ENCODE data around the gene RPGRIP1L.

DNA sequence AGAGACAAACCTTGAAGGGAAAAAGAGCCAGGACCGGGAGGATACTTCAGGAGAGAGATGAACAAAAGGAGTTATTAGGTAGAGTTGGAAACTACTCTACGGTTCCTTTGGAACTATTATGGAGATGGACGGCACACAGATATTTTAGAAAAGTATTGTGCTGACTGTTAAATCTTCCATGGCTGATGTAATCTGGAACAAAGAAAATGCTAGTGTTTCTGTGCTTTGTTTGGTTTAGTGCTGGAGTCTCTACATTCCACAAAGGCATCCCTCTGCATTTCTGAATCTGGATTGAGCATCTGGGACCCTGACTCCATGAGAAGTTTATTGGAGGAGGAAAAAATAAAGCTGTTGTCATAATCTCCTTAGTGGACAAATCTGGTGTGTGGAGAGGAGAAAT is 57.2 kb downstream of the RPGRIP1L start:
- TF ChIP-seq ZFX (IDR thresholded peaks at IDR 0.05) (no peak), POLR2AphosphoS5 (IDR thresholded peaks at IDR 0.05; ENCODE audit: low read depth, low read length) (no peak), EZH2 (IDR thresholded peaks at IDR 0.05) (no peak), POLR2A (IDR thresholded peaks at IDR 0.05; ENCODE audit: borderline replicate concordance, extremely low read depth, insufficient read depth, insufficient read length) (no peak), JUND (IDR thresholded peaks at IDR 0.05) (no peak), RAD21 (IDR thresholded peaks at IDR 0.05; ENCODE audit: low read depth) (no peak), SRF (IDR thresholded peaks at IDR 0.05; ENCODE audit: low read depth) (no peak), YY1 (IDR thresholded peaks at IDR 0.05; ENCODE audit: extremely low read depth, insufficient replicate concordance, low read depth, low read length) (no peak), EZH2phosphoT487 (IDR thresholded peaks at IDR 0.05; ENCODE audit: borderline replicate concordance) (no peak), EGR1 (IDR thresholded peaks at IDR 0.05; ENCODE audit: low read depth) (no peak)
- TF ChIP-seq, protein P1, sequence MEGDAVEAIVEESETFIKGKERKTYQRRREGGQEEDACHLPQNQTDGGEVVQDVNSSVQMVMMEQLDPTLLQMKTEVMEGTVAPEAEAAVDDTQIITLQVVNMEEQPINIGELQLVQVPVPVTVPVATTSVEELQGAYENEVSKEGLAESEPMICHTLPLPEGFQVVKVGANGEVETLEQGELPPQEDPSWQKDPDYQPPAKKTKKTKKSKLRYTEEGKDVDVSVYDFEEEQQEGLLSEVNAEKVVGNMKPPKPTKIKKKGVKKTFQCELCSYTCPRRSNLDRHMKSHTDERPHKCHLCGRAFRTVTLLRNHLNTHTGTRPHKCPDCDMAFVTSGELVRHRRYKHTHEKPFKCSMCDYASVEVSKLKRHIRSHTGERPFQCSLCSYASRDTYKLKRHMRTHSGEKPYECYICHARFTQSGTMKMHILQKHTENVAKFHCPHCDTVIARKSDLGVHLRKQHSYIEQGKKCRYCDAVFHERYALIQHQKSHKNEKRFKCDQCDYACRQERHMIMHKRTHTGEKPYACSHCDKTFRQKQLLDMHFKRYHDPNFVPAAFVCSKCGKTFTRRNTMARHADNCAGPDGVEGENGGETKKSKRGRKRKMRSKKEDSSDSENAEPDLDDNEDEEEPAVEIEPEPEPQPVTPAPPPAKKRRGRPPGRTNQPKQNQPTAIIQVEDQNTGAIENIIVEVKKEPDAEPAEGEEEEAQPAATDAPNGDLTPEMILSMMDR (IDR thresholded peaks at IDR 0.05 in 2 of 3, conservative IDR thresholded peaks at IDR 0.05 in 1 of 3; ENCODE audit: borderline replicate concordance in 1 of 3, insufficient read depth in 1 of 3, low read depth in 2 of 3, low read length in 2 of 3): no peak
- TF ChIP-seq, protein P2, sequence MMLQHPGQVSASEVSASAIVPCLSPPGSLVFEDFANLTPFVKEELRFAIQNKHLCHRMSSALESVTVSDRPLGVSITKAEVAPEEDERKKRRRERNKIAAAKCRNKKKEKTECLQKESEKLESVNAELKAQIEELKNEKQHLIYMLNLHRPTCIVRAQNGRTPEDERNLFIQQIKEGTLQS (IDR thresholded peaks at IDR 0.05): no peak
- TF ChIP-seq, protein P3, sequence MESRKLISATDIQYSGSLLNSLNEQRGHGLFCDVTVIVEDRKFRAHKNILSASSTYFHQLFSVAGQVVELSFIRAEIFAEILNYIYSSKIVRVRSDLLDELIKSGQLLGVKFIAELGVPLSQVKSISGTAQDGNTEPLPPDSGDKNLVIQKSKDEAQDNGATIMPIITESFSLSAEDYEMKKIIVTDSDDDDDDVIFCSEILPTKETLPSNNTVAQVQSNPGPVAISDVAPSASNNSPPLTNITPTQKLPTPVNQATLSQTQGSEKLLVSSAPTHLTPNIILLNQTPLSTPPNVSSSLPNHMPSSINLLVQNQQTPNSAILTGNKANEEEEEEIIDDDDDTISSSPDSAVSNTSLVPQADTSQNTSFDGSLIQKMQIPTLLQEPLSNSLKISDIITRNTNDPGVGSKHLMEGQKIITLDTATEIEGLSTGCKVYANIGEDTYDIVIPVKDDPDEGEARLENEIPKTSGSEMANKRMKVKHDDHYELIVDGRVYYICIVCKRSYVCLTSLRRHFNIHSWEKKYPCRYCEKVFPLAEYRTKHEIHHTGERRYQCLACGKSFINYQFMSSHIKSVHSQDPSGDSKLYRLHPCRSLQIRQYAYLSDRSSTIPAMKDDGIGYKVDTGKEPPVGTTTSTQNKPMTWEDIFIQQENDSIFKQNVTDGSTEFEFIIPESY (IDR thresholded peaks at IDR 0.05; ENCODE audit: extremely low read depth, insufficient replicate concordance, low read length): no peak

Data from HCT116 (cell line).